ENCODE results near the gene ARHGAP29.

GRCh38 chr1:94239796-94240195, 2.4 kb upstream of the ARHGAP29 start:
- TF ChIP-seq CTCF (conservative IDR thresholded peaks at IDR 0.05; ENCODE audit: low read depth in 2 of 2) (no peak), ZNF331 (CRISPR knock-in tag; IDR thresholded peaks at IDR 0.05; ENCODE audit: low read depth) (no peak), POLR2AphosphoS5 (IDR thresholded peaks at IDR 0.05; ENCODE audit: low read depth) (no peak)

All from GM23338 (cell line).